Measurements from ENCODE around the gene ATXN1.

The ATXN1 gene

DNA sequence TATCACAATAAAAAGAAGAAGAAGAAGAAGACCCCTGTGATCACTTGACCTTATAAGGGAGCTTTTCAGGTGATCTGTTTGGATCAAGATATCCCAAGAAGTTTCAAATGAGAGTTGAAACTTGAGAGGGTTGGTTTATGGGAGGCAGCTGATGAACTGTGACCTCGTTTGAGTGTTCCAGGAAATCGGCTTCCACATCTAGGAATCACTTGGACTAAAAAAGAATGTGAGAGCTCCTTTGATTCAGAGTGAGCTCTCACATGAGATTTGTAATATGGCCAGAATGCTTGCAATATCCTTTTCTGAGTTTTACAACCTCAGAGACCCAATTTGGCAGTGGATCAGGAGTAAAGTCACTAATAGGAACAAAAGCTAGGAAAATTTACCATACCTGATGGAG lies 228.1 kb downstream of the ATXN1 start:
- no peak for DNase-seq (ENCODE audit: low spot score)

GRCh38 chr6:16527691-16528090 lies 233.6 kb downstream of the ATXN1 start:
- DNase-seq (ENCODE audit: low spot score): no peak

GRCh38 chr6:16524380-16524707 lies 236.9 kb downstream of the ATXN1 start:
- no peak for DNase-seq (ENCODE audit: low spot score)

GRCh38 chr6:16523606-16524379 lies 237.5 kb downstream of the ATXN1 start:
- no peak for DNase-seq (ENCODE audit: low spot score)

DNA sequence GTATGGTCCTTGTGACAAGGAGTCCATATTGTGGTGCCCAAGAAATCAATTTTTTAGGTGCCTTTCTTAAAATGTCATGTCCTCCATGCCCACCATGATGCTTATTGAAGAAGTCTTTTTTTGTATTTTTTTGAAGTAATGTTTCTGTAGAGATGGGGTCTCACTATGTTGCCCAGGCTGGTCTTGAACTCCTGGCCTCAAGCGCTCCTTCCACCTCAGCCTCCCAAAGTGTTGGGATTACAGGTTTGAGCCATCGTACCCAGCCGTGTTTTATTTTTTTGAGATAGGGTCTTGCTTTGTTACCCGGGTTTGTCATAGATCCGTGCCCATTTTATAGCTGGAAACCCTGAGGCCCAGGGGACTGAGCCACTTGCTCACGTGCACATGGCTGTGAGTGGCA lies 238.3 kb downstream of the ATXN1 start:
- DNase-seq (ENCODE audit: low spot score): no peak

DNA sequence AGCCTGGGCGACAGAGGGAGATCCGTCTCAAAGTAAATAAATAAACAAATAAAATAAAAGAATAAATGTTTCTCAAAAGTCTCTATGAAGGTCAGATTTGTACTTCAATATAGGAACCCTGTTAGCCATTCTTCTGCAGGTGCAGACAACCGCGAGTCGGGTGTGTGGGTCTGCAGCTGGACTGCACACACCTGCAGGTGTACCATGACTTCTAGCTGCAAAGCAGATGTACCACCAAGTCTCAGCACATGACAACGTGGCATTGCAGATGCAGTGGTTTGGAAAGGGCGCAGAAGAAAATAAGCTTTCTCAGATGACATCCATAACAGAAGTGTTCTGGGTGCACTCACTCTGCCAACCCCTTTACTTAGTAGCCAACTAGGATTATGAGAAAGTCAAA lies 239.7 kb downstream of the ATXN1 start:
- no peak for DNase-seq (ENCODE audit: low spot score)

DNA sequence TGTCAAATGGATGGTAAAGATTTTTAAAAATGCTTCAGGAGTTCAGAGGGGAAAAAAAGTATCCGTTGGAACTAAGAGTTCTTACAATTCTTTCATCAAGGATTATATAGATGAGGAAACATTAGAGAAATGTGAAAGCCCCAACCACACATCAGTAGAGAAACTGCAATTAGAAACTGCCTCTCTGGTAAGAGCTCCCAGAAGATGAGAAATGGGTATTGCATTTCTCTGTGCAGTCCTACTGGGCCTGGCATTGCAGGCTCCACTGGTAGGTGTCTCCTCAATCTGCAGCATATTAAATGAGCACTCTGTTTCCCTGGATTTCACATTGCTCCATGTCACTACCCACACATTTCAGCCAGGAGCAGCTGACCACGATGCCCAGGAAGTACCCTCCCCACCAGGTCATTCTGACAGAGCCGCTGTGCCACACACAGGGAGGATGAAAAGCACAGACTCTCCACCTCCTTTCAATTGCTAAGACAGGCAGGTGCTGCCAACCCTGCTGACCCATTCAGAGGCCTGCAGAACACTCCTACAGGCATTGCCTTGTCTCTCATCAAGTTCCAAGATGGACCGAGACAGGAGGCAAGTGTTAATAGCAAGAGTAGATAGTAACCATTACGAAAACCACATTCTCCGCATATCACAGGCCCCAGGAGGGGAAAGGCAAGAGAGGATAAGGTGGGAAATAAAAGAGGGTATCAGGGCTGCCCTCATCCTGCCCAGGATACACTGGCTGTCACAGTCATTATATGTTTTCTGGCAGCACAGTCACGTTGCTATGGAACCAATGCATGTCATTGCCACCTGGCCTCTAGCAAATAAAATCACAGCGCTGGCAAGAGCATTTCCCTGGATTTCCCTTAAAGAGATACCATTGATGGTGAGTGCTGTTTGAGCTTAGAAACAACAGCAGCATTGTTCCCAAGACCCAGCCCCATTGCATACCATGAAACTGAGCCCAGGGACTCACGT lies 241.7 kb downstream of the ATXN1 start:
- DNase-seq (ENCODE audit: low spot score): no peak

GRCh38 chr6:16518265-16518664 lies 243.0 kb downstream of the ATXN1 start:
- DNase-seq (ENCODE audit: low spot score): no peak

GRCh38 chr6:16514249-16514648 lies 247.0 kb downstream of the ATXN1 start:
- DNase-seq (ENCODE audit: low spot score): no peak

- DNase-seq (ENCODE audit: low spot score): no peak
Measured at GRCh38 chr6:16512544-16513290, 248.5 kb downstream of the ATXN1 start.

DNA sequence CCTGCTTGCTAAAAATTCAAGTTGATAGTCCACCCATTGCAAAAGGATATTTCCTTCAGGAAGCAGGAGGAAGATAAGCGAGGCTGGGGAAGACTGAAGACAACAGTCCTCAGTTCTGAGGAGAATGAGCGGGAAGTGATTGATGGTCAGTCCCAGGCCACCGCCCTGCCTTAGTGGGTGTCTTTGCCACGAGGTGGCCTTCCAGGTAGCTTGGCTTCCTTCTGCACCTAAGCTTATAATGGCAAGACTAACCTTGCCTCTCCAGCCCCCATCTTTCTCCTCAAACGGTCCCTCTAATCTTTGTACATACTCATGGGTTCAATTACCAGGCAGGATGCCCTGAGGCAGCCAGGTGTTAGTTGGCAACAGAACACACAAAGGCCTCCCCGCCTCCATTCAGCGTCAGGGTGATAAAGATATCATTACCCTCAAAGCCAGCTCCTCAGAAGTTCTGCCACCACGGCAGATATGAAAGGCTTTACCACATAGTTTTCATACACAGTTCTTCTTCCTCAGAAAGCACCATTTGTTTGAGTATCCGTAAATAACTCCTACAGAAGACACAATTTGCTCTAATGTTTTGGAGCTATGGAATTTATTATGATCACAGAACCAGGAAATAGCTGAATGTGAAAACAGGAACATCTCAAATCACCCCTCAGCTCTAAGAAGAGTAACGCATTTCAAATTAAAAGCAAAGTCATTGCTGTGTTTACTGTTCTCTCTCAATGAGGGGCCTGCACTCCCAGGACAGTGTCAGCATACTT lies 249.4 kb downstream of the ATXN1 start:
- DNase-seq (ENCODE audit: low spot score): no peak

DNA sequence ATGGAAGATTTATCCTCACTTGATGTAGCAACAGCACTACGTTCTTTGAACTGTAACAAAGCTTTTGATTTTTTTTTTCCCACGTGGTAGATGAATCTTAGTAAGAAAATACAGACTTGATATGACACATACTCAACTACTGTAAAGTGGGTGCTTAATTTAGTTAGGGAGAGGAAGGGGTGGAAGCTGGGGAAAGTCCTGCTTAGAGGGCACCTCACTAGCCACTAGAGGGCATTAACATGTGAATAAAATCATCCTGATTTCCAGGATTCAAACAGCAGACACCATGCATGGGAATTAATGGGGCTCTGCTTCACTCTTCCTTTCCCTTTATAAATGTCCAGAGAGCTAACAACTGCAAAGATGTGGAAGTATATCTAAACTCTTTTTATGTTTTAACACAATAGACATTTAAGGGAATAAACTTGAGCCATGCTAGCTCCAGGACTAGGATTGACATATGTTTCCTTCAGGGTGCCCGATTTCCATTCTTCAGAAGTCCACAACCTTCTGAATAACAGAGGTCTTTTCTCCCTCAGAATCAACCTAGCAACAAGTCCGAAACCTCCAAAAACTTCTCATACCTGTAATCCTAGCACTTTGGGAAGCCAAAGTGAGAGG lies 250.1 kb downstream of the ATXN1 start:
- no peak for DNase-seq (ENCODE audit: low spot score)

- DNase-seq (ENCODE audit: low spot score): no peak
Measured at GRCh38 chr6:16510245-16510644, 251.0 kb downstream of the ATXN1 start.

- DNase-seq (ENCODE audit: low spot score): no peak
Measured at GRCh38 chr6:16508959-16509358, 252.3 kb downstream of the ATXN1 start.

- no peak for DNase-seq (ENCODE audit: low spot score)
Measured at GRCh38 chr6:16505711-16506357, 255.4 kb downstream of the ATXN1 start.

GRCh38 chr6:16504609-16505008 lies 256.7 kb downstream of the ATXN1 start:
- no peak for DNase-seq (ENCODE audit: low spot score)

- no peak for DNase-seq (ENCODE audit: low spot score)
Measured at GRCh38 chr6:16503970-16504415, 257.3 kb downstream of the ATXN1 start.

DNA sequence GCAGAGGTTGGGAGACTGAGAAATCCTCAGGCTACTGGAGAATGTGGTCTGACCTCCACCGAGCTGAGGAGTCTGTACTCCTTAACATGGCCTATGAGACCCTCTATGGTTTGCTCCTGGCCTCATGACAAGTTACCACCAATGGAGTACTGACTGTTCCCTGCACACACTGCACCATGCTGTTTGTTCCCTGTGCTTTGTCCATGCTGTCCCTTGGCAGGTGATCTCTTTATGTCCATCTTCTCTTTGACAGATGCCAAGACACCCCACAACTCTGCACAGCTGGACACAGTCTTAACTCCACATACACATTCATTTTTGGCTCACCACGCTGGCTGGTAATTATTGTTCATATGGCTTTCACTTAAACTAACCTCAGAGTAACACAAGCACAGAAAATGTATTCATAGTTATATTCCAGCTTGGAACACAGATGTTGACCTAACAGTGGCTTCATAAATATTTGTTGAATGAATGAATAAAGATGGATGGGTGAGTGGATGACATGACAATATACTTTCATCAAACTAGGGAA lies 258.0 kb downstream of the ATXN1 start:
- no peak for DNase-seq (ENCODE audit: low spot score)

DNA sequence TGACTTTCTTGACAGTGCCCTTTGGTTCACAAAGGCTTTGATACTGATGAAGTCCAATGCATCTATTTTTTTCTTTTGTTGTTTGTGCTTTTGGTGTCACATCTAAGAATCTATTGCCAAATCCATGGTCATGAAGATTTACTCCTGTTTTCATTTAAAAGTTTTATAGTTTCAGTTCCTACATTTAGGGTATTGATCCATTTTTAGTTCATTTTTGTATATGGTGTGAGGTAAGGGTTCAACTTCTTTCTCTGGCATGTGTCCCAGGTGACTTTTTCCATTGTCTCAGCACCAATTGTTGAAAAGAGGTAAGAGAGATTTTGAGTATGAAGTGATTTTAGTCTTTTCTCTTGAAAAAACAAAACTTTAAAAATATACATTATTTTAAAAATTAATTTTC lies 262.3 kb downstream of the ATXN1 start:
- no peak for DNase-seq (ENCODE audit: low spot score)

DNA sequence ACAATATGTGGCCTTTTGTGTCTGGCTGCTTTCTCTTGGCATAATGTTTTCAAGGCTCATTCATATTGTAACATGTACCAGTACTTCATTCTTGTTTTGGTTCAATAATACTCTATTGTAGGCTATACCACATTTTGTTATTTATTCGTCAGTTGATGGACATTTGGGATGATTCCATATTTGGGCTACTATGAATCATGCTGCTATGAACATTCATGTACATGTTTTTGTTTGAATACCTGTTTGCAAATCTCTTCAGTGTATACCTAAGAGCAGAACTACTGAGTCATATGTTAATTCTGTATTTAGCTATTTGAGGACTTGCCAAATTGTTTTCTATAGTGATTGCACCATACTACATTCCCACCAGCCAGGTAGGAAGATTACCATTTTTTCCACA lies 263.0 kb downstream of the ATXN1 start:
- DNase-seq (ENCODE audit: low spot score): no peak

Data from ecto neural progenitor cell (in vitro differentiated cells).